ENCODE data around the gene NKPD1. TPM values are rescaled to one million over a fixed set of nuclear protein-coding genes. Genes with fewer than 3 reads are reported as not detected.

Gene NKPD1
- total and polyA plus RNA-seq, 10 of the 15 experiments (the other 5 are each of a cell fraction or from before 2014, with no cell fraction given), result 0.05 to 0.18 (median 0.06) TPM; not detected in 7

- ChIA-PET SMC1A (ENCODE audit: uncharacterized antibody, unreplicated experiment) (no interaction called here), CTCF (no interaction called here), RAD21 (ENCODE audit: unreplicated experiment) (no interaction called here), POLR2A (interaction anchor here (0.6 to 0.7 kb wide), 2 partner anchors 149 to 235 kb away, joined by 3 to 8 read pairs; no protein-coding TSS in a partner anchor)
- Histone ChIP-seq H3K27ac (ENCODE audit: control insufficient read depth, insufficient read depth) (no peak overlapping the region), H3K36me3 (ENCODE audit: control insufficient read depth in 2 of 2, insufficient read depth in 2 of 2, low read length in 1 of 2) (no peaks in the 10 kb centered on the region), H3K9me3 (replicated peaks; ENCODE audit: control insufficient read depth, insufficient read depth, low read length) (no peaks in the 10 kb centered on the region; the same call in 2 of the 3 replicates), H3K27me3 (replicated peaks in 1 of 2; ENCODE audit: control insufficient read depth in 2 of 2, insufficient read depth in 2 of 2, low read length in 1 of 2) (no peaks in the 10 kb centered on the region), H4K20me1 (ENCODE audit: control insufficient read depth, insufficient read depth) (no peaks in the 10 kb centered on the region), H3K4me2 (ENCODE audit: control insufficient read depth, insufficient read depth) (no peak overlapping the region), H3K4me3 (no peak overlapping the region), H2AFZ (ENCODE audit: control insufficient read depth, low read depth, low read length) (no peak overlapping the region), H3K79me2 (ENCODE audit: control insufficient read depth, insufficient read depth, low read length) (no peaks in the 10 kb centered on the region), H3K4me1 (ENCODE audit: control insufficient read depth, insufficient read depth, low read length) (no peaks in the 10 kb centered on the region), H3K9ac (ENCODE audit: control insufficient read depth, insufficient read depth, low read length) (no peak overlapping the region)
- no peak for DNase-seq (ENCODE audit: low read depth, low spot score)
- in situ Hi-C loops (cut with MboI), result no loop called here
- no peak for ATAC-seq
- no TSS peak for BruUV-seq (replicated peaks)
- no peak for TF ChIP-seq NR2C1 (IDR thresholded peaks at IDR 0.05)
- no peak for TF ChIP-seq HDGF (IDR thresholded peaks at IDR 0.05)
- TF ChIP-seq EED (IDR thresholded peaks at IDR 0.05; ENCODE audit: low read depth), result no peak
- TF ChIP-seq BMI1 (IDR thresholded peaks at IDR 0.05; ENCODE audit: borderline replicate concordance), result no peak
- no peak for TF ChIP-seq ZNF274 (IDR thresholded peaks at IDR 0.05; ENCODE audit: insufficient read depth, insufficient read length)
- TF ChIP-seq BRCA1 (IDR thresholded peaks at IDR 0.05; ENCODE audit: low read depth, low read length), result no peak
- TF ChIP-seq CHD1 (IDR thresholded peaks at IDR 0.05; ENCODE audit: low read depth, low read length), result no peak
- TF ChIP-seq, protein P1, sequence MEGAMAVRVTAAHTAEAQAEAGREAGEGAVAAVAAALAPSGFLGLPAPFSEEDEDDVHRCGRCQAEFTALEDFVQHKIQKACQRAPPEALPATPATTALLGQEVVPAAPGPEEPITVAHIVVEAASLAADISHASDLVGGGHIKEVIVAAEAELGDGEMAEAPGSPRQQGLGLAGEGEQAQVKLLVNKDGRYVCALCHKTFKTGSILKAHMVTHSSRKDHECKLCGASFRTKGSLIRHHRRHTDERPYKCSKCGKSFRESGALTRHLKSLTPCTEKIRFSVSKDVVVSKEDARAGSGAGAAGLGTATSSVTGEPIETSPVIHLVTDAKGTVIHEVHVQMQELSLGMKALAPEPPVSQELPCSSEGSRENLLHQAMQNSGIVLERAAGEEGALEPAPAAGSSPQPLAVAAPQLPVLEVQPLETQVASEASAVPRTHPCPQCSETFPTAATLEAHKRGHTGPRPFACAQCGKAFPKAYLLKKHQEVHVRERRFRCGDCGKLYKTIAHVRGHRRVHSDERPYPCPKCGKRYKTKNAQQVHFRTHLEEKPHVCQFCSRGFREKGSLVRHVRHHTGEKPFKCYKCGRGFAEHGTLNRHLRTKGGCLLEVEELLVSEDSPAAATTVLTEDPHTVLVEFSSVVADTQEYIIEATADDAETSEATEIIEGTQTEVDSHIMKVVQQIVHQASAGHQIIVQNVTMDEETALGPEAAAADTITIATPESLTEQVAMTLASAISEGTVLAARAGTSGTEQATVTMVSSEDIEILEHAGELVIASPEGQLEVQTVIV (IDR thresholded peaks at IDR 0.05; ENCODE audit: borderline replicate concordance, partially characterized antibody), result no peak
- no peak for TF ChIP-seq CEBPB (IDR thresholded peaks at IDR 0.05; ENCODE audit: borderline replicate concordance in 1 of 2, low read depth in 2 of 2, low read length in 2 of 2)
- TF ChIP-seq RBBP5 (conservative IDR thresholded peaks at IDR 0.05), result no peak
- no peak for TF ChIP-seq BHLHE40 (IDR thresholded peaks at IDR 0.05; ENCODE audit: borderline replicate concordance in 1 of 2, low read depth in 2 of 2, low read length in 1 of 2)
- TF ChIP-seq SREBF2 (IDR thresholded peaks at IDR 0.05; ENCODE audit: low read length), result no peak
- TF ChIP-seq SMARCA5 (IDR thresholded peaks at IDR 0.05), result no peak
- no peak for TF ChIP-seq ZNF592 (IDR thresholded peaks at IDR 0.05)
- TF ChIP-seq RB1 (IDR thresholded peaks at IDR 0.05; ENCODE audit: borderline replicate concordance), result no peak
- 51% methylated on average over 3 of the region's 3 CpGs for WGBS (ENCODE audit: insufficient coverage, insufficient replicate concordance, low lambda C conversion rate, missing lambda C conversion rate)
- no peak for FAIRE-seq
- intact Hi-C loops (cut with micrococcal nuclease; ENCODE audit: unreplicated experiment), result no loop called here
Measured at GRCh38 chr19:45206328-45206727, 45.5 kb upstream of the NKPD1 start.
